ENCODE measurements around the gene HLA-DQA1.
"Not testable (repeated sequence)": the region's sequence is repeated elsewhere in the genome, so short reads cannot be mapped to it uniquely, and the experiment has no call there.

DNA sequence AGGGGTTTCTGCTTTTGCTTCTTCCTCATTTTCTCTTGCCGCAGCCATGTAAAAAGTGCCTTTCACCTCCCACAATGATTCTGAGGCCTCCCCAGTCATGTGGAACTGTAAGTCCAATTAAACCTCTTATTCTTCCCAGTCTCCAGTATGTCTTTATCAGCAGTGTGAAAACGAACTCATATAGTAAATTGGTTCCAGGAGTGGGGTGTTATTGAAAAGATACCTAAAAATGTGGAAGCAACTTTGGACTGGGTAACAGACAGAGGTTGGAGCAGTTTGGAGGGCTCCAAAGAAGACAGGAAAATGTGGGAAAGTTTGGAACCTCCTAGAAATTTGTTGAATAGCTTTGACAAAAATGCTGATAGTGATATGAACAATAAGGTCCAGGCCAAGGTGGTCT, 34.7 kb downstream of the HLA-DQA1 start:
- TF ChIP-seq SPI1 (IDR thresholded peaks at IDR 0.05; ENCODE audit: borderline replicate concordance, insufficient read depth, low read depth, low read length); NR2F1 (conservative IDR thresholded peaks at IDR 0.05): not testable (repeated sequence)
